RCC 7860 (cell line): ENCODE results near the gene STXBP2.

Experiments
- DNase-seq: peaks from one replicate; pipeline ENCODE4 v3.0.0-alpha.2; 2015; ENCODE audit warnings: low spot score
- FAIRE-seq: peaks from 2 replicates; lab custom pipeline; 2012; peaks lifted over from hg19 to GRCh38; lab: Jason Lieb, UNC

The STXBP2 gene

DNA sequence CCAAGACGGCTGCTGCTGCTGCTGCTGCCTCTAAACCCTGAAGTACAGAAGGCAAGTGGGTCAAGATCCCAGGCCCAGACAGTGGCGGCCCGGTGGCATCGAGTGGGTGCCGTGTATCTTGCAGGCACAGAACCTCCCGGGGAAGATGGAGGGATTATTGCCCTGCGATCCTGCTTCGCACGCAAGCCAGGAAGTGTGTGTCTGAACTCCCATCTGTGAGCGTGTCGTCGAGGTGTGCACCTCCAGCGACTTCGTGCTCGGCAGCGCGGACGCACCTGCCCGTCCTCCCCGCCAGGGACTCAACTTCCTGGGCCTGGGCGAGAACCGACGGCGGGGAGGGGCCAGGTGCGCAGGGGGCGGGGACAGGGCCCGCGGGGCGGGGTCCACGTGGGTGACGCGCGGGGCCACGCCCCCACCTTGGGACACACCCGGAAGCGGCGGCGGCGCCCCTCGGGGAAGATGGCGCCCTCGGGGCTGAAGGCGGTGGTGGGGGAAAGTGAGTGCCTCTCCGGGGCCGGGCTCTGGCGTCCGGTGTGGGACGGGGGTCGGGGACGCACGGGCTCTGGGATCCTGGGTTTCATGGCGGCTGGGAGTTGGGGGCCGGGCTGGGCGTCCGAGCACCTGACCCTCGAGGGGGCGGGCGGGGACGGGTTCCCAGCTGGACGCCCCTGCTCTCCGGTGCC, at the start of gene STXBP2:
Gene STXBP2 (plus strand): TSS at position 420 of the 683 bp plus-strand sequence. CDS start 40 bp downstream, at position 460.
- DNase-seq (peak; percentile 54), FAIRE-seq (no peak)

DNA sequence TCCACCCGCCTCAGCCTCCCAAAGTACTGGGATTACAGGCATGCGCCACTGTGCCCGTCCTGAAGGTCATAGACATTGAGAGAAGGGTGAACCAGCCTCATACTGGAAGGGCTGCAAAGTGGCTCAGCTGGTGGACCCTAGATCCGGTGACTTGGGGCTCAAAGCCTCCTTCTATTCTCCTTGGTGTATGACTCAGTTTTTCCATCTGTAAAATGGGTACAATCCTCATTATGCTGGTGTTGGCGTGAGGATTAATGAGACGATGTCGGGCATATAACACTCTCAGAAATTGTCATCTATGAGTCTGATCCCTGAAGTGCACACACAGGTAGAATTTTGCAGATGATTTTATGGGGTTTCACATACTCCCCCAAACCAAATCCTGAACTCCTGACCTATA, 47.1 kb upstream of the STXBP2 start:
- no peak for FAIRE-seq

DNA sequence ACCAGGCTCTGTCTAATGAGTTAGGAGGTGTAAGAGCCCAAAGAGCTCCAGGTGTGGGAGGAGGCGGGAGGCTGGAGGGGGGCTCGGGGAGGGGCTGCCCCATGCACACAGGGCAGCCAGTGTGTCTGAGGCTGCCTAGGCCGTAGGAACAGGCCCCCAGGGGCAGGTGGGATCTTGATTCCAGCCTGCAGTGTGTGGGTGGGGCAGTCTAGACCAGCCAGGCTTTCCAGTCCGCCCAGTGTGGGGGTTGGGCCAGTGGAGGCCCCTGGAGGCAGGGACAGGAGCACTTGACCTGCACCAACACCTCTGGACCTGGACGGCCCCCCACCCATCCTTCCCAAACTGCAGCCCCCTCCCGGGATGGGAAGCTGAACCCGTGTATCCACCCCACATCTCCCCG, 46.7 kb upstream of the STXBP2 start:
- no peak for DNase-seq

More for the DNA sequence above, 47.1 kb upstream of the STXBP2 start:
- no peak for DNase-seq

DNA sequence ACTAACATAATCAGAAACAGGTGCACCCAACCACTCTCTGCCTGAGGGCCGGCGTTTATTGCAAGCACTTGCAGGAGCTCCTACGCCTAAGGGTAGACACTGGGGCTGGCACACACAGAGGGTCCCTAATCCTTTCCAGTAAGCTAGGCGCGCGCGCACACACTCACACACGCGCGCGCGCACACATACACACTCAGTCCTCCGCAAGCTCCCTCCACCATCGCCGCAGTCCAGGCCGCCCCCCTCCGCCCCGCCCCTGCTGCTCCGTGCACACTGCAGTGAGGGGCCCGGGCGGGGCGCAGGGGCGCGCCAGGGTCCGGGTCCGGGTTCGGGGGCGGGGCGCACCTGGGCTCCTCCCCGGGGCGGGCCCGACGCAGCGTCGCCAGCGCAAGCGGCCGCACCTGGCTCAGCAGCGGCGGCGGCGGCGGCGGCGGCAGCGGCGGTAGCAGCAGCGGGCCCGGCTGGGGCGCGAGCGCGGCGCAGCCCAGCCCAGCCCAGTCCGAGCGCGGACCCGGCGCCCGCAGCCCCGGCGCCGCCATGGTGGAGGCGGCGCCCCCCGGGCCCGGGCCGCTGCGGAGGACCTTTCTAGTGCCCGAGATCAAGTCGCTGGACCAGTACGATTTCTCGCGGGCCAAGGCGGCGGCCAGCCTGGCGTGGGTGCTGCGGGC, 41.3 kb upstream of the STXBP2 start, which contains the start of gene CAMSAP3:
Gene CAMSAP3 (plus strand): TSS at position 398 of the 668 bp plus-strand sequence. CDS start 140 bp downstream, at position 538.
- no peak for DNase-seq

More for the DNA sequence above, 46.7 kb upstream of the STXBP2 start:
- FAIRE-seq: no peak

DNA sequence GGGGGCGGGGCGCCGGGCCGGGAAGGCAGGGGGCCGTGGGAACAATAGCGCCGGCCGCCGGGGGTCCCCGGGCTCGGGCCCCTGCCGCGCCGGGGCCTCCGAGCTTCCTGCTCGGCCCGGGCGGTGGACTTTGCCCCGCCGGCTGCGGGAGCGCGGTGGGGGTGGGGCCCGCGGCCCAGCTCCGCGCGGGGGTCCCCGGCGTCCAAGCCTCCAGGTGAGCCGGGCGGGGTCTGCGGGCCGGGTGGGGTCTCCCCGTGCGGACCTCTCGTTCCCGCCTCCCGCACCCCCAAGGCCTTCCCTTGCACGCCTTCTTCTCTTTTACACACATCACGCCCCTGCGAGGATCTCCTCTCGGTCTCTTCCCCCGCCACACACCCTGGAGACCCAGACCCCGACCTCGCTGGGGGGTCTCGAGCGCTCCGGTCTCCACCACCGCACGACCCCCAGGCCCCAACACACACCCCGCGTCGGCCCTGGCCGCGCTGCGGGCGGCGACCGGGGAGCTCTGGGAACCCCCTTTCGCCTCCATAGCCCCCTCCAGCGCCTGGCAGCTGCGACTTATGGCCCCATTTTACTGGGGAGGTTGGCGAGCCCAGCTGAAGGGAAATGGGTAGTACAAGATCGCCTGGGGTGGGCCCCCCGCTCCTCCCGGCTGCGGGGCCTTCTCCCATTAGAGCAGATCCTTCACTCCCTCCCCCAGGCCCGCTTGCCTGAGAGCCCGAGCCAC, 40.5 kb upstream of the STXBP2 start:
- DNase-seq: no peak
- FAIRE-seq: no peak

More for the DNA sequence above, 41.3 kb upstream of the STXBP2 start, which contains the start of gene CAMSAP3:
- no peak for FAIRE-seq

DNA sequence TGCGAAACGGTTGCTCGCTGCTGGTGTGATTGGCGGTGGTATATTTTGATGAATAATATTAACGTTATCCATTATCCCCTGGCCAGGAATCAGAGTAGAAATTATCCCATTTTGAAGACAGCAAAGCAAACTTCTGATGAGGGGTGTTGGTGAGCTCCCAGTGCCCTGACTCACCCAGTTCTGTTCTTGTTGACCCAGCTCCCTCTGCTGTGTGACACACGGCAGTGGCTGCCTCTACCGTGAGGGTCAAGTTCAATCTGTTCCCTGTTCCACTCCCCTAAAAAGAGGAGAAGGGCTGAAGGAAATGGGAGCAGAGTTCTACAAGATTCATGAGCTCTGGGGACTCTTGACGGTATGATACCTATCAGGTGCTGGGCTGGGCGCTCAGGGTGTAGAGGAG, 39.2 kb upstream of the STXBP2 start:
- DNase-seq: no peak
- FAIRE-seq: no peak

DNA sequence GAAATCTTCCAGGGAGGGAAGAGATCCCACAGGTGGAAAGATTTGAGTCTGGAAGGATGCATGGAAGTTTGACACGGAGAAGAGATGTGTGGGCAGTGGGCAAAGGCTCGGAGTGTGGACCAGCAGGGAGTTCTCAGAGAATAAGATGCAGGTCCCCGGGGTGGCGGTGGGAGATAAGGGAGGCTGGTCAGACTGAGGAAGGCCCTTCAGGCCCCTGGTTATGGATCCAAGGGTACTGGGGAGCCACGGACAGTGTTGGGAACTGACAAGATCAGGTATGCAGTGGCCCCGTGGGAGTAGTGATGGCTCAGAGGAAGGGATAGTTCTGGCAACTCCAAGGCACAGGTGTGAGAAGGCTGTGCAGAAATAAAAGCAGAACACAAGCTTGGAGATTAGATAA, 38.7 kb upstream of the STXBP2 start:
- no peak for FAIRE-seq
- no peak for DNase-seq

DNA sequence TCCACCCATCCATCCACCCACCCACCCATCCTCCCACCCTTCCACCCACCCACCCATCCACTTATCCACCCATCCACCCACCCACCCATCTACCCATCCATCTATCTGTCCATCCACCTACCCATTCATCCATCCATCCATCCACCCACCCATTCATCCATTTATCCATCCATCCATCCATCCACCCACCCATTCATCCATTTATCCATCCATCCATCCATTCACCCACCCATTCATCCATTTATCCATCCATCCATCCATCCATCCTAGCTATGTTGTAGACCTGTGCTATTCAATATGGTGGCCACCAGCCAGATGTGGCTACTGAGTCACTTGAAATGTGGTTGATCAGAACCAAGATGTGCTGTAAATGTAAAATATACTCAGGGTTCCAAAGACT, 36.2 kb upstream of the STXBP2 start:
- FAIRE-seq (no peak), DNase-seq (no peak)

DNA sequence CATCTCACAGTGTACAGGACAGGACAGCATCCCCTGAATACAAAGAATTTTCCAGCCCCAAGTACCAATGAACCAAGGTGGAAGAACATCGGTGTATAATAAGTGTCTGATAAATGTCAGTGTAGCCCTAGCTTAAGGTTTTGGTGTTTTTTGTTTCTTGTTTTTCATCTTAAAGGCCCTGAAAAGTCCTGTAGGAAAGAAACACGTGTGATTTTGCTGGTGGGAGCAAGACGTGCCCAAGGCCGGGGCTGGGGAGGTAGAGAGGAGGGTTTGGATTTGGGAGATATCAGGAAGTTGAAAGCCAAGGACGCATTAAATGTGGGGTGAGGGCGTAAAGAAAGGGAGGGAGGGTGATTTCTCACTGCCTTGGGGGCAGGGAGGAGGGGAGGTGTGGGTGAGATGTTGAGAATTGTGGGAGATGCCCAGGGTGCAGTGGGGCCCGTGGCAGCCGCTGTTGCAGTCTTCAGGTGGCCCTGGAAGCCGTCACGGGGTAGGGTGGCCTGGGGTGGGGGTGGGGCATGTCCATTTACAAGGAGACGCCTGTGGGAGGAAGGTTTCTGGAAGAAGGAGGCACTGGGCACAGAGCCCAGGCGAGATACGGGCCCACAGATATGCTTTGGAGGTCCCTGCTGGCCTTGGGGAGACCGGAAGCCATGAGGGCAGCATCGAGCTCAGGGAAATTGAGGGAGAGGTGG, 34.5 kb upstream of the STXBP2 start:
- DNase-seq (no peak), FAIRE-seq (no peak)

DNA sequence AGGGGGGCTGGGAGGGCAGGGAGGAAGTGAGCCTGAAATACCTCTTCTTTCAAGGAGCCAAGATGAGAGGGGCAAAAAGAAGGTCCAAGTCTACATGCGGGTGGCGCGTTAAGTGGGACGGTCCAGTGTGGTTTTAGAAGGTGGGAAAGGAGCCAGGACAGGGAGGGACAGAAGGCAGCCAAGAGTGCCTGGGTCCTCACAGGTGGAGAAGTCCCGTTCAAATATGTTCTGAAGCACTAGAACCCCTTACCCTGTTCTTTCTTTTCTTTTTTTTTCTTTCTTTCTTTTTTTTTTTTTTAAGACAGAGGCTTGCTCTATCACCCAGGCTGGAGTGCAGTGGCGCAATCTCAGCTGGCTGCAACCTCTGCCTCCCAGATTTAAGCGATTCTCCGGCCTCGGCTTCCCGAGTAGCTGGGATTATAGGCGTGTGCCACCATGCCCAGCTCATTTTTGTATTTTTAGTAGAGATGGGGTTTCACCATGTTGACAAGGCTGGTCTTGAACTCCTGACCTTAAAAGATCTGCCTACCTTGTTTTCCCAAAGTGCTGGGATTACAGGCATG, 33.9 kb upstream of the STXBP2 start:
- DNase-seq: no peak
- FAIRE-seq: no peak

DNA sequence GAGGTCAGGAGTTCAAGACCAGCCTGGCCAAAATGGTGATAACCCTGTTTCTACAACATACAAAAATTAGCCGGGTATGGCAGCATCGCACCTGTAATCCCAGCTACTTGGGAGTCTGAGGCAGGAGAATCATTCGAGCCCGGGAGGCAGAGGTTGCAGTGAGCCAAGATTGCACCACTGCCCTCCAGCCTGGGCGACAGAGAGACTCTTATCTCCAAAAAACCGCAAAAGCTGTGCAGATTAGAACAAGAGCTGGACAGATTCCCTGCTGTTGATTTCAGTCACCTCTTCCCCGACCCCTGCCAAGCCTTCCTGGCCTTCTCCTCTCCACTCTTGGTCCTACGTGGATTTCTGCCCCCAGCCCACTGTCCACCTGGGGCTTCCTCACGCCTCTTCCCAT, 33.0 kb upstream of the STXBP2 start:
- DNase-seq (no peak), FAIRE-seq (no peak)

DNA sequence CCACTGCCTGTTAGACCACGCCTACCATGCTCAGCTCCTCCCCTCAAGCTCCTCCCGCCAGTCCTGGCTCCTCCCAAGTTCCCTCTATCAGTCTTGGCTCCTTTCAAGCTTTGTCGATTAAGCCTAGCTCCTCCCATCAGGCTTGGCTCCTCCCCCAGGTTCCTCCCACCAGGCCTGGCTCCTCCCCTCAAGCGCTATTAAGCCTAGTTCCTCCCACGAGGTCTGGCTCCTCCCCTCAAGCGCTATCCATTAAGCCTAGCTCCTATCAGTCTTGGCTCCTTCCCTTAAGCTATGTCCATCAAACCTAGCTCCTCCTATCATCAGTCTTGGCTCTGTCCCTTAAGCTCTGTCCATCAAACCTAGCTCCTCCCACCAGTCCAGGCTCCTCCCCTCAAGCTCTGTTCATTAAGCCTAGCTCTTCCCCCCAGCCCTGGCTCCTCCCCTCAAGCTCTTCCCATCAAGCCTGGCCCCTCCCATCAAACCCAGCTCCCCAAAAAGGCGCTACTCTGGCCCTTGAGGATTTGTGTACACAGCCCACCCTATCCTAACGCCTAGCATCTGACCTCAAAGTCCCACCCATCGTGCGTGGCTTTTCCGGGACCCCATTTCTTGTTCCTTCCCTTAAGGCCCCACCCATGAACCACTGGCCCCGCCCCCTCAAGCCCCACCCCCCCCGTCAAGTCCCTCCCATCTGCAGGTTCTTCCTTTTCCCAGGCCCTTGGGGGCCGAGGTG, 31.3 kb upstream of the STXBP2 start:
- DNase-seq (peak; percentile 4), FAIRE-seq (no peak)

DNA sequence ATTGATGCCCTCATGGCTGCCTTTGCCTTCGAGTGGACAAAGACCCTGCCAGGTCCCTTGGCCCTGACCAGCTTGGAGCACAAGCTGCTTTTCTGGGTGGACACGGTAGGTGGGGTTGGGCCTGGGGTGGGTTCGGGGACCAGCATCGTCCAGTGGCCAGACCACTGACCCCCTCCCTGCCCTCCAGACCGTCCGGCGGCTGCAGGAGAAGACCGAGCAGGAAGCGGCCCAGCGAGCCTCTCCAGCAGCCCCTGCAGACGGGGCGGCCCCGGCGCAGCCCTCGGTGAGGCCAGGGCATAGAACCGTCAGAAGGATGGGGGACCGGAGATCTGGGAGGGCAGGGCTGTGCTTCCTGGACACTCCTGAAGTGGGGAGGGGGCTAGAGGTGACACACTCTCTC, 30.6 kb upstream of the STXBP2 start:
- DNase-seq (no peak), FAIRE-seq (no peak)

DNA sequence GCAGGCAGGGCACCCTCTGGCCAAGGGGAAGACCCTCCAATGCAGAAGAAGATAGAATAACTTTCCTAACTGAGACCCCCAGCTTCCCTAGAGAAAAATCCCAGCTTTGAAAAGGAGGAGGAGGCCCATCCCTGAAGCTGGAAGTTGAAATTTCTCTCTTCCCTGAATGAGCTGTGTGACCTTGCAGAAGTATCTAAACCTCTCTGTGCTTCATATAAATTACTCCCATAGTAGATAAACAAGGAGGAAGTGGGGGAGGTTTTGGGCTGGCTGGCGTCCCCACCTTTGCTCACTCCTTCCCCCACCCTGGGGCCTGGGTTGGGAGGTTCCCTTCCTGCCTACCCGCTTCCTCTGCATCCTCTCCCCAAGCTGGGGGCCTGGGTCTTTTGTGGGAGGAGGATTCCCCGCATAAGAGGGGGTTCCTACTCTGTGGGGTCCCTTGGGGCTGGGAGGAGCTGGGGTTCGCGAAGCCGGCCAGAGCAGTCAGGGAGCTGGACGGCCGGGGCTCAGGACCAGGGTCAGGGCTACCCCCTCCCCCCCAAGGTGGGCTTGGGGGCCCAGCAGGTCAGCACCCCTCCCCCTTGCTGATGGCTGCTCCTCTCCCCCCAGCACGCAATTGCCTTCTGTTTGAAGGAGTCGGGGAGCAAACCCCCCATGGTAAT, 29.6 kb upstream of the STXBP2 start:
- no peak for DNase-seq
- FAIRE-seq: no peak

DNA sequence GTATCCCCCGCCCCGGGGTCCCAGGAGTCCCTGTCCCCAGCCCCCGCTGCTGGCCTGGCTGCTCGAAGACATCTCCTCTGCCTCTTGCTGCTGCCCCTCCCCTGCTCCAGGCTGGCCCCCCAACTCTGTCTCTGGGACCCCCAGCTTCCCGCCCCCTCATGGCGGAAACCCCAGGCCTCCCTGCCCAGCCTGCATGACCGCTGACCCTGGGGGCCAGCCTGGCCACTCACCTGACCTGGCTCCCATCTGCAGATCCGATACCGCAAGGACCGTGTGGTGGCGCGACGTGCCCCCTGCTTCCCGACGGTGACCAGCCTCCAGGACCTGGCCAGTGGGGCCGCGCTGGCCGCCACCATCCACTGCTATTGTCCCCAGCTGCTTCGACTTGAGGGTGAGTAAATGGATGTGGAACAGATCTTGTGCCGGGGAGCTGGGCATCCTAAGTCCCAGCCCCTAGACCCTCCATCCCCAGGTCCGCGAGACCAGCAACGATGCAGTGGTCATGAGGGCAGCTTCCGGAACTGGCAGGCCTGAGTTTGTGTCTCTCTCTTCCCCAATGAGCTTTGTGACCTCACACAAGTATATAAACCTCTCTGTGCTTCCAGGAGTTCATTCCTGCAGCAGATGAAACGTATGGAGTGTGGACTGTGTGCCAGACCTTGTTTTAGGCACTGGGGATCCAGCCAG, 28.9 kb upstream of the STXBP2 start:
- no peak for FAIRE-seq
- DNase-seq: no peak

DNA sequence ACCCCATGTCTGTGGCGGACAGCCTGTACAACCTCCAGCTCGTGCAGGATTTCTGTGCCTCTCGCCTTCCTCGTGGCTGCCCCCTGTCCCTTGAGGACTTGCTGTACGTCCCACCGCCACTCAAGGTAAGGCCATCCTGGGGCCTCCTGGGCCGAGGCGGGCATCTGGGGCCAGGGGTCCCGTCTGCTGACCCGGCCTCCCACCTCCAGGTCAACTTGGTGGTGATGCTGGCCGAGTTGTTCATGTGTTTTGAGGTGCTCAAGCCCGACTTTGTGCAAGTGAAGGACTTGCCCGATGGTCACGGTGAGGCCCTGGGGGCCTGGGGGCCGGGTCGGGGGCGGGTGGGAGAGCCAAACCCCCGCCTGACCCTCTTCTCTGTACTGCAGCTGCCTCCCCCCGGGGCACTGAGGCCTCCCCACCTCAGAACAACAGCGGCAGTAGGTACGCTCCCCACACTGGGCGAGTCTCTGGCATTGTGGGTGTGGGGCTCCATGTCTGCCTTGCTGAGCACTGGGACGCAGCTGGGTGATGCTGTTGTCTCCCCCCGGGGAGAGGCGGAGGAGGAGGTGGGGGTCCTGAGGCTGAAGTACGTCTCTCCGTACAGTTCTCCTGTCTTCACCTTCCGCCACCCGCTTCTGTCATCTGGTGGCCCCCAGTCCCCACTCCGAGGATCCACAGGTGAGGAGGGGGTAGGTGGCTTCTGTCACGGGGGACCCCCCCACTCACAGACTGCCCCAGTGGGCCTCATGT, 26.2 kb upstream of the STXBP2 start:
- DNase-seq: no peak
- no peak for FAIRE-seq

DNA sequence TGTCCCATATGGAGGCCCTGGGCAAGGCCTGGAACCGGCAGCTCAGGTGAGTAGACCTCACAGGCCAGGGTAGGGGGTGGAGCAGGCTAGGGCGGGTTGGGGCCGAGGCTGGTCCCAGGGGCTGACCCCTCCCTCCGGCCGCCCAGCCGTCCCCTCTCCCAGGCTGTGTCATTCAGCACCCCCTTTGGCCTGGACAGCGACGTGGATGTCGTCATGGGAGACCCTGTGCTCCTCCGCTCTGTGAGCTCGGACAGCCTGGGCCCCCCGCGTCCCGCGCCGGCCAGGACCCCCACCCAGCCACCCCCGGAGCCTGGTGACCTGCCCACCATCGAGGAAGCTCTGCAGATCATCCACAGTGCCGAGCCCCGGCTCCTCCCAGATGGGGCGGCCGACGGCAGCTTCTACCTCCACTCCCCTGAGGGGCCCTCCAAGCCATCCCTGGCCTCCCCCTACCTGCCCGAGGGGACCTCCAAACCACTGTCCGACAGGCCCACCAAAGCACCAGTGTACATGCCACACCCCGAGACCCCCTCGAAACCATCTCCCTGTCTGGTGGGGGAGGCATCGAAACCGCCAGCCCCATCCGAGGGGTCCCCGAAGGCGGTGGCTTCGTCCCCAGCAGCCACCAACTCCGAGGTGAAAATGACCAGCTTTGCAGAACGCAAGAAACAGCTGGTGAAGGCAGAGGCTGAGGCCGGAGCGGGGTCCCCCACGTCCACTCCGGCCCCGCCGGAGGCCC, 25.2 kb upstream of the STXBP2 start:
- DNase-seq (no peak), FAIRE-seq (no peak)
